Stimulated activated CD4-positive, alpha-beta T cell treated with anti-CD3 and anti-CD28 coated beads, Interleukin-15, amount 100 ng/mL, for 48 hours (primary cell): ENCODE measurements around the gene USP10.
A peak's percentile ranks its signal among the peaks of the same experiment; 100 is the strongest.

Experiments used
- DNase-seq, 2 donors: peaks; one replicate each; pipeline ENCODE4 v3.0.0-alpha.2; 2020; ENCODE audit warnings: low read depth in 2 of 2

USP10 gene

DNA sequence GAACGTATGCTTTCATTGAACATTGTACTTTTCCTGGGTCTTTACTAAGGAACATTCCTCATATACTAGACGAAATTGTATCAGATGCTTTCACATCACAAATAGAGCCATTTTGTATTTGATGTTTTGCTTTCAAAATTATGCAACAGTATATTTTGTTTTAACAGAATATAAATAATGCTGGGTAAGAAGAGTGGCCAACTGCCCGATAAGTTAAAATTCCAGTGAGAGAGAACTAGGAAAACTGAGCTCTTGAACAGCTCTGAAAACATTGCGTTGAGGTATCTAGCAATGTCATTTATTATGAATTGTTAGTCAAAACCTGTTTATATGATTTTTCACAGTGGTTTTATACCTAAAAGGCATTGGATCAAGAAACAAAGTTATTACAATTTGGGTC, 50.8 kb downstream of the USP10 start:
- no peak for DNase-seq

DNA sequence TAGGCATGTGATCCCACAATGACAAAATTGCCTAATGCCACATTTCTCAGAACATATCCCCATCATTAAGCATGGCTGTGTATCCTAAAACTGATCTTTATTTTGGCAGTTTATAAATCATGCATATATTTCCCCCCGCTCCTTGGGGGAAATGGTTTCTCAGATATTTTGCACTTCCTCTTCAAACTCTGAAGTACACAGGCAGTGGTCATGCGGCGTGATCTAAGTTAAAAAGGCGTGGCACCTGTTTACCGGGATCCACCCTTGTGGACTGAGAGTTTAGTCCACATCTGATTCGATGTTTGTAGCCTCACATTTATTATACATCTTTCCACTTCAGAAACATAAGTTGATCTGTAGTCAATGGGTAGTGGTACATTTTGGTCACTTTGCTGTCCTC, 51.4 kb downstream of the USP10 start:
- no peak for DNase-seq

DNA sequence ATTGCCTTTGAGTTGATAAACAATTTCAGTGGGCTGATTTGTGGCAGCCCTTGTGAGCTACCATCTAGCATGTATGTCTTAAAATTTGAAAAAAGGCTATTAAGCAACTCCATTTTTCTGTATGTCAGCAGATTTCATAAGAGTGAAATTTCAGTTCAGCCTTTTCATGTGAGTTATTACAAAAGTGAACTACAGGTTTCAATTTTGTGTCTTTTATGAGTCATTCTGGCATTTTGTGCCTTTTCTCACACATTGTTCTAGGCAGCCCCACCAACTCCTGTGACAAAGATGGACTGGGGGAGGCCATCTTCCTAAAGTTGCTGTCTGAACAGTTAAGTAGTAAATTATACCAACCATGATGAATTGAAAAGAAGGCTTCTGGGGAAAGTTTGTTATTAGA, 52.1 kb downstream of the USP10 start:
- no peak for DNase-seq

DNA sequence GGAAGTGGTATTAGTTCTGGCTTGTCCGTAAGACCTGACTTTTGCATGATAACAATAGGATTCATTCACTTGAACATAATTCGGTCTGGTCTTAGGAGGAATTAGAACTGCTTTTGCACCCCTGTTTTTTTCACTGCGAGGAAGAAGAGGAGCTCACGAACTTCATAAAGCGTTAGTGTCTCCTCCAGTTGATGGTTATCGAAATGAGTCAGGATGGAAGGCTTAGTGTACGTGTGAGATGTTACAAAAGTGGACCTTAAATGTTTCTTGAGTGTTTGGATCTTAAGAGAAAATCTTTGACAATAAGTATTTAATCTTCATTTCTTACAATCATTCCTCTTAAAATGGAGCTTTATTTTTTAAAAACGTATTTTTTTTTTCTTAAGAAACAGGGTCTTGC, 52.8 kb downstream of the USP10 start:
- no peak for DNase-seq

DNA sequence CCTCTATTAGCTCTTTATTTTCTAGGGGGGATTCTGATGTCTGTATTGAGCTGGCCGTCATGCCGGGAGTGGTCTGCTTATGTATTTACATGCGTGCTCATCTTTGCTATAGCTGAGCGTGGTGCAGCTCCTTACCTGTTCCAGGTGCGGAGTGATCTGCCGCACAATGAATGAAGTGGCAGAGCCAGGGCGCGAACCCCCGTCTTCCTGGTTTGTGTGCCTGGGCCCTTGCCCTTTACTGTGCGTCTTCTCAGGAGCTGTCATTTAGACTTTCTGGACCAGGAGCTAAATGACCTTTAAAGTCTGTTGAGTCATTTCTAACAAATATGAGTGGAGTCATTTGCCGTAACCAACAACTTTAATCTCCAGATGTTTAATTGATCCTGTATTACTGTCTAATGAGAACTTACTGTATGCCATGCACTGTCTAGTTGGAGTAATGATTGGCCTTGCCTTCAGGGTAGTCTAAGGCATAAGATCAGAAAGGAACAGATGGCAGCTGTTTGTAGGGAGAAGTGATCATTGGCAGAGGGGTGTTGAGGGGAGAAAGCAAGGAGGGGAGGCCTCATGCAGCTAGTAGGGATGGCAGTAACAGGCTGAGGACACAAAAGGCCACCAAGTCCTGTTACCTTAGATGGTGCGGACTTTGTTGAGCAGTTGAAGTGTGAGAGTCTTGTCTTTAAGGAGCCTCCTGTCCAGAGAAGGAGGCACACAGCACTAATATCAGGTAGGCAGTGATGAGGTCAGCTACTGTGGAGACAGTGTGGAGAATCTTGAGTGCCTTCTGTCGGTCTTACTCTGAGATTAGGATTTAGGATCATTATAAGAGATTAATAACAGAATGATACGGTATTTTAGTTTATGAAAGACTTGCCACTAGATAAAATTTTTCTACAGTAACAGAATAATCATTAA, 53.9 kb downstream of the USP10 start:
- no peak for DNase-seq

DNA sequence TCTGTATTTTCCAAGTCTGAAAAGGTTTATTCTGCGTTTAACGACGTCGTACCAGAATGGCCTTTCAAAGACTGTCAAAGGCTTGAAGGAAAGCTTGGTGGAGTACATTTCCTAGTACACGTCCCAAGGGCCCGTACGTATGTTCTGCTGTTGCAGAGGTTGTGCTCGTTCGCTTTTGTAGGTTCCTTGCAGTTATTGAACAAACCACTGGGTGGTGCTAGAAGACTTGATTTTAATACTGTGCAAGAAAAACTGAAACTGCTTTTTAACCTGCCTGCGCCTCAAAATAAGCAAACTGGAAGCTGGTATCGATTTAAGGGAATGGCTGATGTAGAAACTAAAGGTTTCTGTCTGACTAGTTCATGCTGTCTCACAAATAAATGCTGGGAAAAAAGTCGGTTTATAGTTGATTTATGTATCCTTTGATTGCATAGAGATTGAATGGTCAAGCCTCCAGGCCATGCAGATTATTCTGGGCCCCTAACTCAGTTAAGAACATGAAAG, 54.6 kb downstream of the USP10 start:
- DNase-seq: peak; percentile 30 to 66

DNA sequence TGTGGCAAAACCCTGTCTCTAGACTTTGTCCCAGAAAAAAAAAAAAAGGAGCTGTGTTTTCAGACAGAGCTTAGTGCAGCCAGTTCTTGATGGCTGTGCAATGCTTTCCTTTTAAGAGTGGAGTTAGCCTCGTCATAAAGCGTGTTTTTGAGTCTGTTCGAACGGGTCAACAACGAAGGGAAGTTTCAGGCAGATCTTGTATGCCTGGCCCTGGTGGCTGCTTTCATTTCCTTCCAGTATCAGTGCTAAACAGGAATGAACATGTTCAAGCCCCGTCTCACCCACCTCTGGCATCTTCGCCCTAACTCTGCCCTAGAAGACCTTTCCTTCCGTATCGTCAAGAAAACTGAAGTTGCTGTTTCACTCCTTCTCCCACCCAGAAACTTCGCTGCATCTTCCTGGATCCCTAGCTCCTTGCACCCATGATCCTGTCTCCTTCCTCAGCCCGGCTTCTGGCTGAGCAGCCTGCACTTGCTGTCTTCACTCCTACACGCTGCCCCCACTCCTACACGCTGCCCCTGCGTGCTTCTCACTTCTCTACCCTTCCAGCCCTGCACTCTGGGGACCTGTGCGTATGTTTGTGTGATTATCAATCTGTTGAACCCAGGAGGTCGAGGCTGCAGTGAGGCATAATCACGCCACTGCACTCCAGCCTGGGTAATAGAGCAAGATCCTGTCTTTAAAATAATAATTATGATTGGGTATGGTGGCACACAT, 55.3 kb downstream of the USP10 start:
- no peak for DNase-seq

DNA sequence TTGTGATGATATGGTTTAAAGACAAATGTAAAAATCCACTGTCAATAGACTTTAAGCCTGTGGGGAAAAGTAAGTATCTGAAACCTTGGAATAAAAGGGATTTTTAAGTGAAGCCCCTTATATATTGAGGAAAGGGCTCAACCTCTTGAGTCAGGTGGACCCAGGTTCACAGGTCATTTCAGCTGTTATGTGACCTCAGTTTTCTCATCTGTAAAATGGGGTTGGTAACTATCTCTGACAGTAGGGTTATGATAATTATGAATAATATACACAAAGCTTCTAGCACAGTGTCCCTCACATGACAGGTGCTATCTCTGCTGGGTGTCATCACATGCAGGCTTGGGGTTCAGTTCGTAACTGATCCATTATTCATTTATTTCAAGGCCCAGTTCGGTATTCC, 57.0 kb downstream of the USP10 start:
- DNase-seq: no peak

DNA sequence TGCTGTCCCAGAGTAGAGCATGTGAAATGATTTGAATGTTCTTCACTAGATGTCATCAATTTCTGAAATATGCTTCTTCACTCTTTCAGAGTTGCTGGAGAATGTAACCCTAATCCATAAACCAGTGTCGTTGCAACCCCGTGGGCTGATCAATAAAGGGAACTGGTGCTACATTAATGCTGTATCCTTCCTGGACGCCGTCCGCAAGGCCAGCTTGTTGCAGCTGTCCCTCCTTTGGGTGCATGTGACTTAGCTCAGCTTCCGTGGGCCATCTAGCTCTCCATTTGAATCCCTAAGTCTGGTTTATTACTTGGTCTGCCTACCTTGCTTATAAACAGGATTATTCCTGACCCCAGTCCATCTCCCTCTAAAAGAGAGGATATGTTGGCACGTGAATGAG, 58.8 kb downstream of the USP10 start:
- DNase-seq: no peak

DNA sequence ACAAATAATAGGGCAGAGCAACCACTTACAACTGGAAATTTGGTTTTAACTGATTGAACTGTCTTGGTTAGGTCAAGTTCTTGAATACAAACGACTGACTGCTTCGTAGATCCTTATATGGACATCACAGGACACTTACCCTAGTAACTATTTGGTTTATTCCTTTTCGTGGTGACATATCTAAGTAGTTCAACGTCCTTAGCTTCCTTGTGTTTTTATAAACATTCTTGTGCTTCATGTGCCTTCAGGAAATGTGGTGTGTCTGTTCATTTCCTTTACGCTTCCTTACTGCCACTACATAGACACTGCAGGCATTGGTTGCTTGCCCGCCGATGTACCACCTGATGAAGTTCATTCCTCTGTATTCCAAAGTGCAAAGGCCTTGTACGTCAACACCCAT, 59.3 kb downstream of the USP10 start:
- DNase-seq: no peak

DNA sequence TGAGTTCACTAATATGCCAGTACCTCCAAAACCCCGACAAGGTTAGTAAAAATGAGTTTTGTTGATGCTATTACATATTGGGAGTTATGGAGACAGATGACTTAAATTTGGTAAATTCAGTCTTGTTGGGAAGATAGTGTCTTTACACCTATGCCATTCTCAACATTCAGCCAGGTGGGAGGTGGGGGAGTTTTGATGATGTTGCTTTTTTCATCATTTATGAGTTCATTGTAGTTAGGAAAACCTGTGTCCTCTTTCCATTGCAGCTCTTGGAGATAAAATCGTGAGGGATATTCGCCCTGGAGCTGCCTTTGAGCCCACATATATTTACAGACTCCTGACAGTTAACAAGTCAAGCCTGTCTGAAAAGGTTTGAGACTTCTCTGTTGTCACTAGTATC, 60.1 kb downstream of the USP10 start:
- DNase-seq: no peak

DNA sequence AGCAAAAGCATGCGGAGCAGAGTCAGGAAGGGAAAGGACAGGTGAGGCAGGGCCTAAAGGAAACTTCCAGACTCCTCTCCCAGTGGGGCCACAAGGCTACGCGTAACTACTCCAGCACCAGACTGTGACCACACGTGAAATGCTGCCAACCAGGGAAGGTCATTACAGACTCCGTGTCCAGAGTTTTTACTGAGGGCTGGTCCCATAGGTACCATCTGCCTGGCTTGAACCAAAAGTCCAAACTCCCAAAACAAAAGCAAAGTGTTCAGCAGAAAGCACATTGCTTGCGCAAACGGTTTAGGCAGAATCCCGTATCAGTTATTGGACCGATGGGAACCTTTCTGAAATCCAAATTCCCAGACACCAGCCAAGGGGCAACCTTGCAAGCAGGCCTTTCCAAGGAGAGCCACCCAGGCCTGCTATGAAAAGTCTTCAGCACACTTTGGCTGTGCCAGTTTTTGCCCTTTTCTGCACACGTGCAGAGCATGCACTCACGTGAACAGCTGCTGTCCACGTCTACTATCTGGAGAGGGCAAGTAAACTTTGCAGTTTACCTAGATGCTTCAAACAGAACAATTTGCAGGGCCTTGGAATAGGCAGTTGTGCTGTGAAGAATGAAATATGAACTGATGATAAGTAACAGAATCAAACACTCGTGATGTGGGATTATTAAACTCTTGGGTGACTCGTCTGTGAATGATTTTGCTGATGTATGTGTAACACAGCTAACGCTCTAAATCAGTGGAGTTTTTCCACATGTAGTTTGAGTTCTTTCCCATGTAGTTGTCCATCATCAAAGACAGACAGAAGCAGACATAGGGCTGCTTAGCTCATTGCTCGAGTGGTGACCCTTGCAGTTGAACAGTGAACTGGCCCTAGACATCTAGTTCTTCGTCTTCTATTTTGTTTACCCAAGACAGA, 61.9 kb downstream of the USP10 start:
- no peak for DNase-seq

DNA sequence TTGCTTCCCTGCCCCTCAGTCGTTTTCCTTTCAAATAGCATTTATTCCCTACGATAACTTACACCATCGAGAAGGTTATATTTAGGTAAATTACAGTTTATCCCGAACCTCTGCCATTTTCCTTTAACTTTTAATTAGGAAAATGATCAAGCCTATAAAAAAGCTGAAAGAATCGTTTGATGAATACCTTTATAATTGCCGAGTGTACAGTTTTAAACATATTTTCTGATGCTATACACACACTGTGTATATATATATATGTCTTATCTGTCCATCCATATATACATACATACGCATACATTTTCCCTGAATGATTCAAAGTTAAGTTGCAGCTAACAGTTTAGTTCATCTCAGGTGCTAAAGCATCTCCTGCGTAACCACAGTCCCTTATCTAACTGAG, 63.4 kb downstream of the USP10 start:
- DNase-seq: no peak

DNA sequence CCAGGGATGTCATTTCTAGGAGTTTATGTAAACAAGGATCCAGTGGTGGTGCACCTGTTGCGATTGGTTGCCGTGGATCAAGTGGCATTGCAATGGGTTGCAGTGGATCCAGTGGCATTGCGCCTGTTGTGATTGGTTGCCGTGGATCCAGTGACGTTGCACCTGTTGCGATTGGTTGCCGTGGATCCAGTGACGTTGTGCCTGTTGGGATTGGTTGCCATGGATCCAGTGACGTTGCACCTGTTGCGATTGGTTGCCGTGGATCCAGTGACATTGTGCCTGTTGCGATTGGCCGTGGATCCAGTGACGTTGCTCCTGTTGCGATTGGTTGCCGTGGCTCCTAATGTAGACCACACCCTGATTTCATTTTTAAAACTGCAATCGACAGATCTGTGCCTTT, 63.8 kb downstream of the USP10 start:
- no peak for DNase-seq

DNA sequence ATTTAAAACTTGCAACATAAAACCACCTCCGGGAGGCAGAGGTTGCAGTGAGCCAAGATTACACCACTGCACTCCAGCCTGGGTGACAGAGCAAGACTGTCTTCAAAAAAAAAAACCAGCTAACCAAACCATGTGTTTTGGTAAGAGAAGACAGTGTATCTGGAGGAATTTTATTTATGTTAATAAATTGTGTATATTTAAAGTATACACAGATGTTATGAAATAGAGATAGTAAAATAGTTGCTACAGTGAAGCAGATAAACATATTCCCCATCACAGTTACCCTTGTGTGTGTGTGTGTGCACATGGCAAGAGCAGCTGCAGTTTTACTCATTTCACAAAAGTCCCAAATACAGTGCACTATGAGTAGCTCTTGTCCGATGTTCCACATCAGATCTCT, 65.2 kb downstream of the USP10 start:
- no peak for DNase-seq

DNA sequence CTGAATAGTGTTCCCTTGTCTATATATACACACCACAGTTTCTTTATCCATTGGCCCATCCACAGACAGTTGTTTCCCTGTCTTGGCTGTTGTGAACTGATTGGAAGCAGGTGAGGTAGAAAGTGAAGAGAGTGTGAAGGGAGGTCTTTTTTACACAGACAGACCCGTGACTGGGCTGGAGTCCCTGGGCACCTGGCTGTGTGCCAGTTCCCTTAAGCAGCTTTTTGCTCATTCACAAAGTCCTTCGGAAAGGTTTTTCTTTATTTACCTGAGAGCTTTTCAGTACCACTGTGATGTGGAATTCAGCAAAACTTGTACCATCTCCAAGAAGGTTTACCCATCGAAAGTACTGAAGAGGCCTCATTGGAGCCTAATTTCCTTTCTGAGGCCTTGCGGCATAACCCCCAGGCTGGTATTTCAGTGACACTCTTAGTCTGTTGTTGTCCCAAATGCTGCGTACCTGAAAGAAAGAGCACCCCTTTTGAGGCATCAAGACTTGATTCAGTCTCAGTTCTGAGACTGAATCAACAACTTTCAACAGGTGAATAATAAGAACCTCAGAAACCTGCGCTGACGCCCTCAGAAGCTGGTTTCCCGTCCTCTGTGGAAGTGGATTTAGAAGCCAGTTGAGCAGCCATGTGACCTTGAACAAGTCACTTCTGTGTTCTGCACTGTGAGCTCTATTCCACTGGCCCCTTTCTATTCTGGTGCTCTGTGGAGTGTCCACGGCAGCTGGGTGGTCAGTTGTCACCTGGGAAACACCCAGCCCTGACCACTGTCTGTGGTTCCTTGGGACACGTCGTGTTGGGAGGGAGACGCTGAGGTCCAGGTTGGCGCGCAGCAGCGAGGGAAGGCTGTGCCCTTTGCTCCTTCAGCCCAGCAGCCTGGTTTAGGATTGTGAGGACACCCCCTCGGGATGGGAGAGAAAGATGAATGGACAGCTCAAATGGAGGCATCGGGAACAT, 66.1 kb downstream of the USP10 start:
- no peak for DNase-seq

DNA sequence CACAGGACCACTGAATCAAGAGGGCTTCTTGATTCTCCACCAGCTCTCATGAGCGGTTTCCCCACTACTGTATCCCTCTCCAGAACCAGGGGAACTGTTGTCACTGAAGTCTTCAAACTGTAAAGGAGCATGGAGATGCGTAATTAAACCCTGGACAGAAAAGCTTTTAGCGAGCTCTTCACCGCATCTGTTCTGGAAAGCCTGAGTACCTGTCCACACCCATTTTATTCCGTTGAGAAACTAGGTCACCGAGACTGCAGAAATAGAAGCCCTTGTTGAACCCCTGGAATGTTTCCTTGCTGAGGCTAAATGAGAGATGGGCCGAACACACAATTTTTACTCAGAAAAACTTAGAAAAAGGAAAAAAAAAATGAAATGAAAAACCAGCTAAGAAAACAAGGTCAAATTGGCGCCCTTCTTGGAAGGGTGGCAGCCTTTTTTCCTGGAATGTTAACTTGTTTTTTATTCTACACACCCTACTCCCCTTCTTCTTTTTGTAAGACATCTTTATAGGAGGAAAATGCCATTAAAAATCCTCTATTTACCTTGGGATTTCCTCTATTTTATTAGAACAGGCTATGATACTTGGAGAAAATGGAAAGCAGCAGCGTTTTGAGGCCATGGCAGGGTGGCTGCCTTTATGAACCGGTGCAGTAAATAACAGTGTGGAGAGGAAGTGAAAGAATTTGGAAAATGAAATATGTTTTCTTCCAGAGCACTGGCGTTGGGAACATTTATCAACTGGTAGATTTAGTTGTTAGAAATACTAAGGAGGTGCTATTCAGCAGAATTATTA, 67.4 kb downstream of the USP10 start:
- DNase-seq: no peak

DNA sequence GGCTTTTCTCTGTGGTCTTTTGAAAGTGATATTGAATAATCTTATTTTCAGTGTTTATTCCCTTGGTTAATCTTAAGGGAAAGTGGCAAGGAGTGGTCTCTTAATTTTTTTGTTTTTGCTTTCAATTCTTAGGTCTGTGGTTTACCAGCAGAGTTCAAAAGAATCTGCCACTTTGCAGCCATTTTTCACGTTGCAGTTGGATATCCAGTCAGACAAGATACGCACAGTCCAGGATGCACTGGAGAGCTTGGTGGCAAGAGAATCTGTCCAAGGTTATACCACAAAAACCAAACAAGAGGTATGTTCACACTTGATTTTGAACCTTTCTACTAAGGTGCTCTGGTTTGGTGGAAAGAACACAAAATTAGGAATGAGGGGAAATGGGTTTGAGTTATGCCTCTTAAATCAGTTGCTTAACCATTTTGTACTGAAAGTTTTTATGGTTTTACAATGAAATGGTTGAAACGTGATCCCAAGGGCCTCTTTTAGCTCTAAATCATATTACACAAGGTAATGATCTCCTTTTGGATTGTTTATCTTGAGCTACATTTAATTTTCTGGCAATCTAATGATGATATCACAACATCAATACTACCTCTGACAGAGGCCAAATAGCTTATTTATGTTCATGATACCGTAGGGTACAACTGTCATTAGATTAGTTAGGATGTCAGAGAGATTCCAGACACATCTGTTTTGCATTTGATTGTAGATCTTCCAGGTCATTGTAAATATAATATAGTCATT, 68.4 kb downstream of the USP10 start:
- no peak for DNase-seq

DNA sequence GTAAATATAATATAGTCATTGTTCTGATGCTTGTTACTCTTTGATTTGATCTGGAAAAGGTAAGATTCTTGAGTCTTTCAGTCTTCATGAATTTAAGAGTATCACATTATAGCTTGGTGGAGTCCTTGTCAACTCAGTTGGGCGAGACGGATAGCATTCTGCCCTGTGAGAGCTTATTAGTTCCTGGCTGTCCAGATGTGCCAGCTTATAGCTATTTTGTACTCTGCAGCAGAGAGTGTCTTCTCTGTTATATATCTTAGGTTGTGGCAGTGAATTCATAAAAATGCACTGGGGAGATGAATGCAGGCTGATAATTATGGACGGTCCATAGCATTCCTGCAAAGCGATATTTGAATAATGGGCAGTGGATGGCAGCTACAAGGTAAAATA, 69.0 kb downstream of the USP10 start:
- no peak for DNase-seq
